Measurements from ENCODE around the gene KHK. TPM values are rescaled to one million over a fixed set of nuclear protein-coding genes. Genes with fewer than 3 reads are reported as not detected.
A peak's percentile ranks its signal among the peaks of the same experiment; 100 is the strongest.

The KHK gene
- total RNA-seq, 1 donor from 2014 or later: 4.4 TPM

DNA sequence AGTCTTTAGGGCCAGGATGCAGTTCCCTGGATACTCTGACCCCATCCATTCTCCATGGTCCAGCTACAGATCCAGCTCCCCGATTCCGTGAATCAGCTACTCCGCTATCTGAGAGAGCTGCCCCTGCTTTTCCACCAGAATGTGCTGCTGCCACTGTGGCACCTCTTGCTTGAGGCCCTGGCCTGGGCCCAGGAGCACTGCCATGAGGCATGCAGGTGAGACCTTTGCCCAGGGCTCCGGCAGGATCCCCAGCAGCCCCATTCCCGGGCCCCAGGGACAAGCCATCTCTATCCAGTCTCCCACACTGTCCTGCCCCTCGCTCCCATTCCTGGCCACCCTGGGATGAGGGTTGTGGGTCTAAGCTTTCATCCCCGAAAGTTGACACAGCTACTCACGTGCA lies 46.3 kb upstream of the KHK start:
- H3K4me3 Mint-ChIP-seq (ENCODE audit: low read depth): no peak overlapping the region
- TF ChIP-seq, protein P1, sequence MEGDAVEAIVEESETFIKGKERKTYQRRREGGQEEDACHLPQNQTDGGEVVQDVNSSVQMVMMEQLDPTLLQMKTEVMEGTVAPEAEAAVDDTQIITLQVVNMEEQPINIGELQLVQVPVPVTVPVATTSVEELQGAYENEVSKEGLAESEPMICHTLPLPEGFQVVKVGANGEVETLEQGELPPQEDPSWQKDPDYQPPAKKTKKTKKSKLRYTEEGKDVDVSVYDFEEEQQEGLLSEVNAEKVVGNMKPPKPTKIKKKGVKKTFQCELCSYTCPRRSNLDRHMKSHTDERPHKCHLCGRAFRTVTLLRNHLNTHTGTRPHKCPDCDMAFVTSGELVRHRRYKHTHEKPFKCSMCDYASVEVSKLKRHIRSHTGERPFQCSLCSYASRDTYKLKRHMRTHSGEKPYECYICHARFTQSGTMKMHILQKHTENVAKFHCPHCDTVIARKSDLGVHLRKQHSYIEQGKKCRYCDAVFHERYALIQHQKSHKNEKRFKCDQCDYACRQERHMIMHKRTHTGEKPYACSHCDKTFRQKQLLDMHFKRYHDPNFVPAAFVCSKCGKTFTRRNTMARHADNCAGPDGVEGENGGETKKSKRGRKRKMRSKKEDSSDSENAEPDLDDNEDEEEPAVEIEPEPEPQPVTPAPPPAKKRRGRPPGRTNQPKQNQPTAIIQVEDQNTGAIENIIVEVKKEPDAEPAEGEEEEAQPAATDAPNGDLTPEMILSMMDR (IDR thresholded peaks at IDR 0.05; ENCODE audit: unreplicated experiment): no peak
- no peaks in the 10 kb centered on the region for H3K4me1 Mint-ChIP-seq (ENCODE audit: low read depth)
- no peak overlapping the region for H3K27ac Mint-ChIP-seq
- no peaks in the 10 kb centered on the region for H3K27me3 Mint-ChIP-seq
- H3K36me3 Mint-ChIP-seq (ENCODE audit: insufficient read depth): peaks cover 13% of the 10 kb centered on the region
- no peaks in the 10 kb centered on the region for H3K9me3 Mint-ChIP-seq (ENCODE audit: low read depth)
- DNase-seq (ENCODE audit: low spot score, unreplicated experiment): no peak

DNA sequence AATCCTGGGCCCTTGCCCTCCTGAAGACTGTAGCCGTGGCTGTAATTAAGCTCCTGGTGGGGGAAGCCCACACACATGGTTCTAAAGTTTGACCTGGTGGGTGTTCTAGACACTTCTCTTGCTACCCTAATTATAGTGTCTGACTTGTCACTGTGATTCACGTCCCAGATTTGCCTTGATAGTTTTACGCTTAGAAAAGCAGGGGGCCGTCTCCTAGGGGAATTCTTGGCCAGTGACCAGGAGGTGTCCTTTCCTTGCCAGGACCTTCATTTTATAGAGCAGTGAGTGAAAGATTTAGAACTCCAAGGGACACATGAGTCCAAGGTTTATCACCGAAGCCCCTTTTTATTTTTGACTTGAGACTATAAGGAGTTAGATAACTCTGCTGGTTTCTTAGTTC lies 44.8 kb upstream of the KHK start:
- Mint-ChIP-seq H3K9me3 (ENCODE audit: low read depth) (no peaks in the 10 kb centered on the region), H3K27ac (no peak overlapping the region), H3K4me1 (ENCODE audit: low read depth) (no peaks in the 10 kb centered on the region), H3K36me3 (ENCODE audit: insufficient read depth) (peaks cover 11% of the 10 kb centered on the region), H3K27me3 (no peaks in the 10 kb centered on the region), H3K4me3 (ENCODE audit: low read depth) (no peak overlapping the region)
- DNase-seq (ENCODE audit: low spot score, unreplicated experiment): no peak
- TF ChIP-seq, protein P1 (IDR thresholded peaks at IDR 0.05; ENCODE audit: unreplicated experiment): no peak

DNA sequence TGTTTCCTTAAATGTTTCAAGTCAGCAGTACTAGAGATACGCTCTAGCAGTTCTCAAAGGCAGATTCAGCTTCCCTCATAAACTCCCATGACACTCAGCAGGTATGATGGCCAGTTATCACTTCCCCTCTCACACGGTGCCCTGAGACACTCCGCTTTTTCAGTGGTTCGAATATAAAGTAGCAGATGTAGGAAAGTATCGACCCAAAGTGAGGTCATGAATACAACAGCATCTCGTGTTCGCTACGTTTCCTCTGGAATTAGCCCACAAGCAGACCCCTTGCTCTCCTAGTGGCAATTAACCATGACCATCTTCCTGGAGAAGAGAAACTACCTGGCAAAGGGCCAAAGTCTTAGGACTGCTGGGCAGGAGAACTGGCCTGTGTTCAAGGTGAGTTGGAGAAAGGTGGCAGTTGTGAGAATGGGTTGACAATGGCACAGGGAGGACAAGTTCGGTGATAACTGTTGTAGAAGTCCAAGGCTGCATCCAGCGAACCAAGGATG lies 44.4 kb upstream of the KHK start:
- Mint-ChIP-seq H3K27me3 (no peaks in the 10 kb centered on the region), H3K36me3 (ENCODE audit: insufficient read depth) (peaks cover 11% of the 10 kb centered on the region), H3K27ac (no peak overlapping the region), H3K4me1 (ENCODE audit: low read depth) (no peaks in the 10 kb centered on the region), H3K9me3 (ENCODE audit: low read depth) (no peaks in the 10 kb centered on the region), H3K4me3 (ENCODE audit: low read depth) (no peak overlapping the region)
- TF ChIP-seq, protein P1 (IDR thresholded peaks at IDR 0.05; ENCODE audit: unreplicated experiment): no peak
- no peak for DNase-seq (ENCODE audit: low spot score, unreplicated experiment)

DNA sequence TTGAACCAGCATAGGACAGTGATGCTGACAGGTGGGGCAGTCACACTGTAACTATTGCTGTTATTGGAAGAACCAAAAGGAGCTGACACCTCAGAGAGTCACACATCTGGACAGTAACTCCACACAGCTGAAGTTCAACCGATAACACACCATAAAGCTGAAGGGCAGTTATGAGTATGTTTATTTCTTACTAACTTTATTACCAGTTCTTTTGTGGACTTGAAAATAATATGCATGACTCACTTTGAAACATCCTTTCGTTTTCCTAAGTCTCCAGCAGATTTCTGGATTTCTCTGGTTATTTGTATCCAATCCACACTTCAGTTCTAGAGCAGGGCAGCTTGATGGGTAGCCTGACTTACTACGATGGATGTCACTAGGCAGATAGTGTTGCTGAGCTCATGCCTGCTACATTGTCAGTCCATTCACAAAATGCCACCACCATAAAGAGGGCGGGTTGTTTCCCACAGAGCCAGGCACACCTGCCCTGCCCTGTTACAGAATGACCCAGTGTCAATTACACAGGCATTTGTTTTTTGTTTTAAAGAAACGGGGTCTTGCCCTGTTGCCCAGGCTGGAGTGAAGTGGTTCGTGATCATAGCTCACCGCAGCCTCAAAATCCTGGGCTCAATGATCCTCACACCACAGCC lies 43.5 kb upstream of the KHK start:
- H3K27me3 Mint-ChIP-seq: no peaks in the 10 kb centered on the region
- no peak overlapping the region for H3K4me3 Mint-ChIP-seq (ENCODE audit: low read depth)
- DNase-seq (ENCODE audit: low spot score, unreplicated experiment): no peak
- TF ChIP-seq, protein P1 (IDR thresholded peaks at IDR 0.05; ENCODE audit: unreplicated experiment): no peak
- H3K36me3 Mint-ChIP-seq (ENCODE audit: insufficient read depth): peaks cover 11% of the 10 kb centered on the region
- H3K27ac Mint-ChIP-seq: no peak overlapping the region
- H3K4me1 Mint-ChIP-seq (ENCODE audit: low read depth): no peaks in the 10 kb centered on the region
- no peaks in the 10 kb centered on the region for H3K9me3 Mint-ChIP-seq (ENCODE audit: low read depth)

DNA sequence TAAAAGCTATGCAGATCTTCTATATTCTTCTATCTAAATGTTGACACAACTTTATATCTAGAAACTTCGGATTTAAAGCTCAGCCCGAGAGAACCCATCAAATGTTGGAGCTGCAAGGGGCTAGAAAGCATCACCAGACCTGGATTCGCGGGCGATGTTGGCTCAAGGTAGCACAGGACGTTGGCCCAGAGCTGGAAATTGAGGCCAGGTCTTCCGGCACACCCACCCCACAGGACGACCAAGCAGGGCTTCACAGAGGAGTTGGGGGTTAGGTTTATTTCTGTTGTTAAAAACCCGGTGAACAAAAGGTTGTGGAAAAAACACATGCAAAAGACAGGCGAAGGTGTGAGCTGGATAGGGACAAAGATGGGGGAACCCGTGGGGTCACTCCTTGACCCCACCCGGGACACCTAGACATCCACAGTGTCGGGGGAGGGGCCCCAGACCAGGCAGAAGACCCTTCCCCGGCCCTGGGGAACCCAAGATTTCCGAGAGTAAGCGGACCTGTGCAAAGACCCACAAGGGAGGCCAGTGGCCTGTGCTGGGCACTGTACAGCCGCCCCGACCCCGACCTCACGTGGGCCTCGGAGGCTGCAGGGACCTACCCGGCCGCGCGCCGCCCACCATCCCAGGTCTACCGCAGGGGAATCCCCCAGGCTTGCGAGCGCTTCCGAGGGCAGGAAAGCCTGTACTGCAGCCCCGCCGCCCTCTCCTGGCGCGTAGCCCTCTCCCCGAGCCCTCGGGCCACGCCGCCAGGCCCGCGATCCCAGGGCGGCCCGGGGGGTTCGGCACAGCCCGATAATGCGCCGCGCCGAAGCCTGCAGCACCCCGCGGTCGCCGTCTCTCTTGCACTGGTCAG lies 36.9 kb upstream of the KHK start:
- H3K4me3 Mint-ChIP-seq (ENCODE audit: low read depth): peak overlapping the region; percentile 93
- peaks cover 11% of the 10 kb centered on the region for H3K36me3 Mint-ChIP-seq (ENCODE audit: insufficient read depth)
- no peaks in the 10 kb centered on the region for H3K27me3 Mint-ChIP-seq
- TF ChIP-seq, protein P1 (IDR thresholded peaks at IDR 0.05; ENCODE audit: unreplicated experiment): no peak
- peaks cover 13% of the 10 kb centered on the region for H3K4me1 Mint-ChIP-seq (ENCODE audit: low read depth)
- DNase-seq (ENCODE audit: low spot score, unreplicated experiment): peak; percentile 48
- H3K9me3 Mint-ChIP-seq (ENCODE audit: low read depth): no peaks in the 10 kb centered on the region
- H3K27ac Mint-ChIP-seq: peak overlapping the region; percentile 100
